Stimulated activated CD8-positive, alpha-beta memory T cell treated with anti-CD3 and anti-CD28 coated beads, Interleukin-7, amount 100 ng/mL, for 24 hours (primary cell): ENCODE measurements around the gene RNF145.

Experiments used
- DNase-seq: peaks from one replicate; pipeline ENCODE4 v3.0.0-alpha.2; 2020; ENCODE audit warnings: low read depth

Gene RNF145

GRCh38 chr5:159112436-159112835, 96.9 kb downstream of the RNF145 start:
- no peak for DNase-seq
